Measurements from ENCODE around the gene KRT32.

- TF ChIP-seq EZH2phosphoT487 (IDR thresholded peaks at IDR 0.05; ENCODE audit: insufficient read depth, low read depth) (no peak), EZH2 (IDR thresholded peaks at IDR 0.05; ENCODE audit: insufficient read depth, poor library complexity, severe bottlenecking) (no peak)
Observed at GRCh38 chr17:41463746-41464145, 3.4 kb downstream of the KRT32 start.

Data from GM23248 (cell line).